Adrenal gland (tissue), 12 donors: ENCODE measurements around the gene SCAP. TPM values are rescaled to one million over a fixed set of nuclear protein-coding genes. Genes with fewer than 3 reads are reported as not detected.
A peak's percentile ranks its signal among the peaks of the same experiment; 100 is the strongest.
"Not testable (repeated sequence)": the region's sequence is repeated elsewhere in the genome, so short reads cannot be mapped to it uniquely, and the experiment has no call there.

ENCODE experiments used
- DNase-seq, 7 donors: peaks; one replicate each; pipeline ENCODE4 v3.0.0-alpha.2; 2019 to 2020
- H3K27ac ChIP-seq, 5 donors: fragments of 200-600 bp; sonication (generic) in 4 of 5; 1 replicate in 3 of 5; 2 replicates in 2 of 5; pipeline versions ENCODE4 v1.5.1 to v1.8.0; 2016 to 2020; ENCODE audit warnings: mild to moderate bottlenecking in 1 of 5
- H3K27me3 ChIP-seq: fragments of 200-600 bp; 2 replicates; pipeline ENCODE4 v1.8.0; 2021
- H3K36me3 ChIP-seq, 2 donors: fragments of 200-600 bp; replicated peaks in 1 of 2; 1 replicate in 1 of 2; 2 replicates in 1 of 2; pipeline versions ENCODE4 v1.5.1 to v1.8.0; 2018 to 2022
- H3K4me1 ChIP-seq, 2 donors: fragments of 200-600 bp; replicated peaks in 1 of 2; 1 replicate in 1 of 2; 2 replicates in 1 of 2; pipeline versions ENCODE4 v1.5.1 to v1.8.0; 2018 to 2021
- H3K4me3 ChIP-seq, 4 donors: fragments of 200-600 bp; sonication (generic) in 3 of 4; one replicate each; pipeline ENCODE4 v1.5.1; 2016 to 2018
- H3K9me3 ChIP-seq, 3 donors: fragments of 200-600 bp; sonication (generic) in 1 of 3; replicated peaks in 1 of 3; 1 replicate in 2 of 3; 2 replicates in 1 of 3; pipeline versions ENCODE4 v1.5.1 to v1.8.0; 2016 to 2021
- CTCF ChIP-seq, 6 experiments: fragments of 450-650 bp in 4 of 6; fragments of 200-600 bp in 2 of 6; sonication (generic) in 1 of 6; IDR thresholded peaks; 1 replicate in 5 of 6; 2 replicates in 1 of 6; pipeline versions ENCODE4 v1.5.1 to v1.8.0; 2016 to 2021; ENCODE audit warnings: antibody characterized with exemption in 6 of 6, mild to moderate bottlenecking in 2 of 6, moderate library complexity in 1 of 6
- POLR2A ChIP-seq, 2 donors: fragments of 450-650 bp; IDR thresholded peaks; one replicate each; pipeline ENCODE4 v1.6.1; 2017; ENCODE audit warnings: antibody characterized with exemption in 2 of 2, mild to moderate bottlenecking in 2 of 2, moderate library complexity in 1 of 2
- WGBS, 4 donors: extraction: QIAGEN DNeasy Blood & Tissue Kit in 2 of 4; methylation state at CpG; one replicate each; pipeline versions ENCODE4 v1.1.5 to v1.1.7; 2013 to 2017; 5-methylcytosine and 5-hydroxymethylcytosine counted together
- intact Hi-C, 2 donors: fragments of 100-400 bp; cut with DNase I; formaldehyde crosslinking; loops; one replicate each; pipeline versions ENCODE4 v1.14.1 to v1.15.0; 2022 to 2023
- polyA plus RNA-seq, 3 donors: library from polyadenylated mRNA; stranded (reverse); fragments of 200-250 nt in 2 of 3; fragments of 350-450 nt in 1 of 3; fragmentation: Illumina TruSeq in 1 of 3; extraction: RNeasy Lipid Tissue Mini Kit (QIAGEN cat#74804) in 1 of 3; gene quantifications; one replicate each; pipeline ENCODE4 v1.2.3, GENCODE V29; 2013 to 2014
- total RNA-seq, 9 donors: library from RNA; depleted of rRNA in 4 of 9; stranded (reverse); fragments of >200 nt in 4 of 9; fragments of 120-200 nt in 1 of 9; fragmentation: NEBNext Ultra II Directional in 1 of 9; extraction: Animal tissue kit (Norgen Biotek cat#: 25700) in 1 of 9; gene quantifications; one replicate each; pipeline versions ENCODE4 v1.1.0 to v1.2.4, GENCODE V29; 2013 to 2023
- donor health status: healthy with polysubstance abuse.
- donor health status: Bipolar disorder and iron deficiency.
- donor health status: DM: yes; HTN: yes; CAD: no.
- donor health status: DM: no; HTN: no; CAD: no.
- donor health status: DM: no; HTN: no; CAD: no.
- donor health status: DM: yes; HTN: yes; CAD: no.

SCAP gene
- total and polyA plus RNA-seq, 12 donors: 126 to 954 (median 176) TPM

- H3K9me3 ChIP-seq: no peaks in the 10 kb centered on the region
- H3K27ac ChIP-seq: no peak overlapping the region
- no peak for DNase-seq
- H3K4me1 ChIP-seq: no peaks in the 10 kb centered on the region
- no peak overlapping the region for H3K4me3 ChIP-seq
- intact Hi-C loops: no loop called here
- no peaks in the 10 kb centered on the region for H3K27me3 ChIP-seq
- no peak for TF ChIP-seq POLR2A (IDR thresholded peaks at IDR 0.05)
- no peak for TF ChIP-seq CTCF (IDR thresholded peaks at IDR 0.05)
- H3K36me3 ChIP-seq: peaks cover 0 to 28% of the 10 kb centered on the region in 2 donors
- 88 to 95% (median 92%) methylated on average over 12 of the region's 12 CpGs for WGBS, 4 donors
Observed at GRCh38 chr3:47491777-47492176, 16.0 kb upstream of the SCAP start.

GRCh38 chr3:47491186-47491585 is 15.4 kb upstream of the SCAP start:
- intact Hi-C loops: no loop called here
- DNase-seq: no peak
- Histone ChIP-seq H3K27ac (no peak overlapping the region), H3K27me3 (no peaks in the 10 kb centered on the region), H3K9me3 (no peaks in the 10 kb centered on the region), H3K4me3 (no peak overlapping the region), H3K36me3 (peaks cover 0 to 22% of the 10 kb centered on the region in 2 donors), H3K4me1 (no peaks in the 10 kb centered on the region)
- 88 to 97% (median 92%) methylated on average over 3 of the region's 3 CpGs for WGBS, 4 donors
- TF ChIP-seq POLR2A (IDR thresholded peaks at IDR 0.05) (no peak), CTCF (IDR thresholded peaks at IDR 0.05) (no peak)

GRCh38 chr3:47487265-47487664 is 11.5 kb upstream of the SCAP start:
- Histone ChIP-seq H3K36me3 (no peaks in the 10 kb centered on the region), H3K27me3 (no peaks in the 10 kb centered on the region), H3K4me1 (peaks cover 0 to 2% of the 10 kb centered on the region in 2 donors), H3K4me3 (no peak overlapping the region), H3K9me3 (no peaks in the 10 kb centered on the region), H3K27ac (no peak overlapping the region)
- 98 to 100% (median 100%) methylated on average over 2 of the region's 2 CpGs for WGBS, 4 donors
- DNase-seq: no peak
- intact Hi-C loops: no loop called here
- TF ChIP-seq POLR2A (IDR thresholded peaks at IDR 0.05): no peak

- no peak overlapping the region for H3K4me3 ChIP-seq
- TF ChIP-seq POLR2A (IDR thresholded peaks at IDR 0.05) (no peak), CTCF (IDR thresholded peaks at IDR 0.05) (no peak)
- H3K27me3 ChIP-seq: no peaks in the 10 kb centered on the region
- no peak for DNase-seq
- no peaks in the 10 kb centered on the region for H3K9me3 ChIP-seq
- H3K4me1 ChIP-seq: peaks cover 0 to 5% of the 10 kb centered on the region in 2 donors
- H3K27ac ChIP-seq: no peak overlapping the region
- intact Hi-C loops: no loop called here
- H3K36me3 ChIP-seq: no peaks in the 10 kb centered on the region
- WGBS, 4 donors: 79 to 89% (median 82%) methylated on average over 3 of the region's 3 CpGs
Observed at GRCh38 chr3:47485812-47486211, 10.1 kb upstream of the SCAP start.

- Histone ChIP-seq H3K9me3 (no peaks in the 10 kb centered on the region), H3K27me3 (no peaks in the 10 kb centered on the region), H3K36me3 (no peaks in the 10 kb centered on the region), H3K4me1 (peaks cover 0 to 9% of the 10 kb centered on the region in 2 donors), H3K27ac (peak overlapping the region in 2 of 5 donors; percentile 16 to 37), H3K4me3 (no peak overlapping the region)
- peak in 1 of 7 donors; percentile 35 for DNase-seq
- TF ChIP-seq POLR2A (IDR thresholded peaks at IDR 0.05): no peak
- TF ChIP-seq CTCF (IDR thresholded peaks at IDR 0.05): no peak
- intact Hi-C loops: no loop called here
- WGBS, 4 donors: 29 to 39% (median 32%) methylated on average over 2 of the region's 2 CpGs
Observed at GRCh38 chr3:47482366-47482765, 6.6 kb upstream of the SCAP start.

GRCh38 chr3:47481763-47482162 is 6.0 kb upstream of the SCAP start:
- H3K36me3 ChIP-seq, H3K4me3 ChIP-seq, H3K27me3 ChIP-seq, H3K9me3 ChIP-seq, intact Hi-C loops, DNase-seq: not testable (repeated sequence)
- H3K4me1 ChIP-seq: peaks cover 2 to 14% of the 10 kb centered on the region in 2 donors
- 35 to 43% (median 37%) methylated on average over 4 of the region's 4 CpGs for WGBS, 4 donors
- peak overlapping the region in 4 of 5 donors; percentile 37 to 66 (median 54) for H3K27ac ChIP-seq

GRCh38 chr3:47480267-47480666 is 4.5 kb upstream of the SCAP start:
- H3K27ac ChIP-seq: peak overlapping the region in 2 of 5 donors; percentile 46 to 78
- intact Hi-C loops, H3K4me3 ChIP-seq, DNase-seq, H3K9me3 ChIP-seq, H3K27me3 ChIP-seq, H3K36me3 ChIP-seq: not testable (repeated sequence)
- 89 to 96% (median 95%) methylated on average over 6 of the region's 6 CpGs for WGBS, 4 donors
- H3K4me1 ChIP-seq: peaks cover 10 to 21% of the 10 kb centered on the region in 2 donors
